Endodermal cell (in vitro differentiated cells): ENCODE results near the gene HSD17B12. TPM values are rescaled to one million over a fixed set of nuclear protein-coding genes. Genes with fewer than 3 reads are reported as not detected.

ENCODE experiments used
- DNase-seq: peaks from one replicate; pipeline ENCODE4 v3.0.0-alpha.2; 2017
- H3K27ac ChIP-seq: 2 replicates; pipeline ENCODE4 v1.5.1; 2013; ENCODE audit warnings: mild to moderate bottlenecking, low read depth, low read length, moderate library complexity
- H3K27me3 ChIP-seq: 2 replicates; pipeline ENCODE4 v1.6.1; 2013; ENCODE audit warnings: mild to moderate bottlenecking, low read length, moderate library complexity; ENCODE audit not compliant: insufficient read depth, control insufficient read depth, poor library complexity, severe bottlenecking
- H3K36me3 ChIP-seq: 2 replicates; pipeline ENCODE4 v1.7.0; 2013; ENCODE audit warnings: mild to moderate bottlenecking, low read length, moderate library complexity; ENCODE audit not compliant: control insufficient read depth, insufficient read depth
- H3K4me1 ChIP-seq: one replicate; pipeline ENCODE4 v1.7.0; 2013; ENCODE audit warnings: low read length; ENCODE audit not compliant: control insufficient read depth, insufficient read depth
- H3K4me3 ChIP-seq: 2 replicates; pipeline ENCODE4 v1.5.1; 2013; ENCODE audit warnings: mild to moderate bottlenecking, low read length, moderate library complexity
- H3K9ac ChIP-seq: 2 replicates; pipeline ENCODE4 v1.6.1; 2013; ENCODE audit warnings: mild to moderate bottlenecking, low read length, moderate library complexity; ENCODE audit not compliant: poor library complexity, severe bottlenecking; ENCODE audit errors: extremely low read depth
- H3K9me3 ChIP-seq: 2 replicates; pipeline ENCODE4 v1.6.1; 2013; ENCODE audit warnings: mild to moderate bottlenecking, low read length, moderate library complexity; ENCODE audit not compliant: control insufficient read depth
- H3K27ac Mint-ChIP-seq: 2 replicates; pipeline ENCODE4 v1.8.0; 2020; ENCODE audit warnings: mixed read lengths
- H3K27me3 Mint-ChIP-seq: 2 replicates; pipeline ENCODE4 v1.8.0; 2021; ENCODE audit warnings: mild to moderate bottlenecking, mixed read lengths; ENCODE audit not compliant: insufficient read depth
- H3K36me3 Mint-ChIP-seq: 2 replicates; pipeline ENCODE4 v1.8.0; 2020; ENCODE audit warnings: low read depth, mixed read lengths
- H3K4me1 Mint-ChIP-seq: 2 replicates; pipeline ENCODE4 v1.8.0; 2020; ENCODE audit warnings: mixed read lengths
- H3K4me3 Mint-ChIP-seq: 2 replicates; pipeline ENCODE4 v1.8.0; 2020; ENCODE audit warnings: mild to moderate bottlenecking, moderate library complexity, mixed read lengths
- H3K9me3 Mint-ChIP-seq: 2 replicates; pipeline ENCODE4 v1.8.0; 2020; ENCODE audit warnings: mild to moderate bottlenecking, mixed read lengths
- CTCF ChIP-seq: fragments of 200-600 bp; sonication (generic); conservative IDR thresholded peaks from 2 replicates; pipeline ENCODE4 v1.5.0; 2021; ENCODE audit warnings: antibody characterized with exemption, mild to moderate bottlenecking
- WGBS, 2 experiments: methylation state at CpG; one replicate each; pipeline versions ENCODE4 v1.1.5 to v1.1.7; 2013; ENCODE audit warnings: missing lambda C conversion rate in 2 of 2, mixed read lengths in 1 of 2; ENCODE audit not compliant: insufficient coverage in 1 of 2, insufficient read length in 1 of 2; 5-methylcytosine and 5-hydroxymethylcytosine counted together
- total RNA-seq, 2 donors: library from RNA; stranded (reverse); fragmentation: NEBNext Ultra II Directional in 1 of 2; extraction: Animal tissue kit (Norgen Biotek cat#: 25700) in 1 of 2; gene quantifications; 2 replicates in 1 of 2; 3 replicates in 1 of 2; pipeline ENCODE4 v1.2.1, GENCODE V29; 2021

Gene HSD17B12
- total RNA-seq, 2 donors from 2014 or later, result 109 to 138 TPM

DNA sequence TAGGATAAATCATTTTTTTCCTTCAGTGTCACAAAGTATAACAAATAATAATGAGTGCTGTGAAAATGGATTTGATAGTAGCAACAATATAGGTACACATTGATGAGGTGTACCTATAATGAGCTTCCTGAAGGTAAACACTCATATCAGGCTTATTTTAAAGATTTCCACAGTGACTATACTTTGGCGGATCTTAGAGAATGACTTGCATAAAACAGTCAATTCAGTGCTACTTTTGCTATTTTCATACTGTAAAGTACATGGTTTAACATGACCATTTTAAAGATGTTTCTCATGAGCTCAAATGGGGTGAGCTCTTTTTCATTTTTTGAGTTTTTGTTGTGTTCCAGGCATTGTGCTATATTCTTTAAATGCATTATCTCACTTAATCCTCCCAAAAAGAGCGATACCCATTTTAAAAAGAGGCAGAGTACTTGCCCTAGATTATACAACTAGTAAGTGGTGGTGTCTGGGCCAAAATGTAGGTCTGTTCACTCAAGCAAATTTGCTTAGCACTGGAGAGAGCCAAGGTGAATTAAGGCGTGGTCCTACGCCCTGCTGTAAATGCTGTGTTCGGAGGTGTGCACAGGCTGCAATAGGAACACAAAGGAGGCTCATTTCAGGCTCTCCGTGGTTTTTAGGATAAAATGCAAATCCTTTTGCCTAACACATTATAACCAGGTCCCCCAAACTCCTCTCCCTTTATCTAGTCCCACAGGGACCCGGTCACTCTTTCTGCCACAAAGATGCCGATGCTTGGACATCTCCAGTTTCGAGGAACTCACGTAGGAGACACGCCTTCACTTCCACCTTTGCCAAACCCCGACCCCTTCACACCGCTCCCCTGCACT, 199.5 kb downstream of the HSD17B12 start:
- H3K4me3 Mint-ChIP-seq, result peak overlapping the region; percentile 81
- H3K9me3 Mint-ChIP-seq, result peaks cover 13% of the 10 kb centered on the region
- peaks cover 59% of the 10 kb centered on the region for H3K27me3 Mint-ChIP-seq
- Histone ChIP-seq H3K9ac (no peak overlapping the region), H3K27ac (no peak overlapping the region), H3K36me3 (peaks cover 22% of the 10 kb centered on the region), H3K4me1 (no peaks in the 10 kb centered on the region), H3K27me3 (peaks cover 49% of the 10 kb centered on the region), H3K4me3 (peak overlapping the region; percentile 97), H3K9me3 (peaks cover 9% of the 10 kb centered on the region)
- no peak for DNase-seq
- 56 to 70% methylated on average over 4 to 13 of the region's 13 CpGs for WGBS, 2 experiments
- H3K36me3 Mint-ChIP-seq, result peaks cover 18% of the 10 kb centered on the region
- peaks cover 7% of the 10 kb centered on the region for H3K4me1 Mint-ChIP-seq
- no peak overlapping the region for H3K27ac Mint-ChIP-seq
- no peak for TF ChIP-seq CTCF

DNA sequence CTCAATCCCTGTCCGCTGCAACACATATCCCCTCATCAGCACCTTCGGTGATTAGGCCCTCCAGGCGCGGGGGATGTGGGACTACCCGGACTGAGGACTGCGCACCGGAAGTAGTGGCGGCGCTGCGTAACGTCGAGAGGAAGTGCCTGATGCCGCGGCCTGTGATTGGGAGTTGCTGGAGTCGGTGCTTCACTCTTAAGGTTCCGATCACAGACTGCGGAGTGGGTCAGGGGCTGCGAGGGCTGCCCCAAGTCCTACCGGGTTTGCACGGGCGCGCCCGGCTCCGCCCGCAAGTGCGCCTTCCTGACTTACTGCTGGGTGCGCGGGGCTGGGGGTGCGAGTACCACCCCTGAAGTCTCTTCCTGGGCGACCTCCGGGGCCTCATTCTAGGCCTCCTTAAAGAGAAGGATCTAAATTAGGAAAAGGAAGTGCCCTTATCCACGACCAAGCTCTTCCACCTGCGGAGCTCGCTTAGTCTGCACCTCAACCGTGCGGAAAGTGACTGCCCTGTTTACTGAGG, 200.2 kb downstream of the HSD17B12 start, which contains the start of gene ALKBH3:
Gene ALKBH3 (plus strand): TSS at position 192 of the 520 bp plus-strand sequence. CDS start 1,822 bp downstream, outside the sequence.
- TF ChIP-seq CTCF, result no peak
- 0 to 2% methylated on average over 20 to 36 of the region's 36 CpGs for WGBS, 2 experiments
- H3K4me1 ChIP-seq, result no peaks in the 10 kb centered on the region
- Mint-ChIP-seq H3K36me3 (peaks cover 25% of the 10 kb centered on the region), H3K4me3 (peak within 1 kb of the TSS; percentile 81), H3K4me1 (peaks cover 7% of the 10 kb centered on the region), H3K27me3 (peaks cover 52% of the 10 kb centered on the region), H3K27ac (peak within 1 kb of the TSS; percentile 48), H3K9me3 (peaks cover 13% of the 10 kb centered on the region)
- H3K27ac ChIP-seq, result no peak within 1 kb of the TSS
- peaks cover 29% of the 10 kb centered on the region for H3K36me3 ChIP-seq
- peaks cover 9% of the 10 kb centered on the region for H3K9me3 ChIP-seq
- H3K27me3 ChIP-seq, result peaks cover 42% of the 10 kb centered on the region
- H3K9ac ChIP-seq, result peak within 1 kb of the TSS; percentile 57
- DNase-seq, result peak; percentile 97
- H3K4me3 ChIP-seq, result peak within 1 kb of the TSS; percentile 97

GRCh38 chr11:43892851-43893250, 212.3 kb downstream of the HSD17B12 start:
- no peaks in the 10 kb centered on the region for H3K9me3 Mint-ChIP-seq
- H3K4me1 ChIP-seq, result no peaks in the 10 kb centered on the region

More at GRCh38 chr11:43892851-43893250, 212.3 kb downstream of the HSD17B12 start:
- Mint-ChIP-seq H3K4me3 (no peak overlapping the region), H3K4me1 (no peaks in the 10 kb centered on the region), H3K27me3 (no peaks in the 10 kb centered on the region), H3K27ac (no peak overlapping the region), H3K36me3 (peaks cover 48% of the 10 kb centered on the region)
- Histone ChIP-seq H3K9ac (no peak overlapping the region), H3K9me3 (no peaks in the 10 kb centered on the region), H3K36me3 (peaks cover 76% of the 10 kb centered on the region), H3K27ac (no peak overlapping the region), H3K27me3 (no peaks in the 10 kb centered on the region), H3K4me3 (no peak overlapping the region)
- 49 to 53% methylated on average over 3 of the region's 3 CpGs for WGBS, 2 experiments
- TF ChIP-seq CTCF, result no peak
- no peak for DNase-seq
